Keratinocyte (primary cell): ENCODE results near the gene CARD9. TPM values are rescaled to one million over a fixed set of nuclear protein-coding genes. Genes with fewer than 3 reads are reported as not detected.

ENCODE experiments used
- DNase-seq: peaks from one replicate; pipeline ENCODE4 v3.0.0-alpha.2; 2011; ENCODE audit warnings: low read depth, missing footprints, low spot score
- FAIRE-seq: peaks from 2 replicates; lab custom pipeline; 2011; peaks lifted over from hg19 to GRCh38; lab: Jason Lieb, UNC
- H2AFZ ChIP-seq: 2 replicates; pipeline ENCODE4 v1.6.0; 2012; ENCODE audit warnings: low read length, control low read depth, inconsistent platforms; ENCODE audit not compliant: control insufficient read depth
- H3K27ac ChIP-seq: 2 replicates; pipeline ENCODE4 v1.5.1; 2011; ENCODE audit warnings: low read length; ENCODE audit not compliant: control insufficient read depth, insufficient read depth
- H3K27me3 ChIP-seq: 3 replicates; pipeline ENCODE4 v1.6.0; 2011; ENCODE audit warnings: low read length; ENCODE audit not compliant: control insufficient read depth, insufficient read depth; ENCODE audit errors: extremely low read depth
- H3K36me3 ChIP-seq, 2 experiments: 2 replicates in 1 of 2; 3 replicates in 1 of 2; pipeline ENCODE4 v1.5.1; 2011; ENCODE audit warnings: low read length in 2 of 2, mild to moderate bottlenecking in 1 of 2; ENCODE audit not compliant: control insufficient read depth in 2 of 2, insufficient read depth in 2 of 2; ENCODE audit errors: extremely low read depth in 1 of 2
- H3K4me1 ChIP-seq: 3 replicates; pipeline ENCODE4 v1.5.1; 2011; ENCODE audit warnings: low read length; ENCODE audit not compliant: control insufficient read depth, insufficient read depth; ENCODE audit errors: extremely low read depth
- H3K4me2 ChIP-seq: 3 replicates; pipeline ENCODE4 v1.6.0; 2011; ENCODE audit warnings: low read depth, low read length; ENCODE audit not compliant: control insufficient read depth, insufficient read depth; ENCODE audit errors: extremely low read depth
- H3K4me3 ChIP-seq, 3 experiments: fragments of 200-600 bp in 1 of 3; sonication (generic) in 1 of 3; 2 replicates in 2 of 3; 3 replicates in 1 of 3; pipeline ENCODE4 v1.5.1; 2011 to 2016; ENCODE audit warnings: low read length in 3 of 3, mild to moderate bottlenecking in 3 of 3, control low read depth in 2 of 3, inconsistent platforms in 1 of 3, low read depth in 1 of 3, mixed read lengths in 1 of 3, mixed run types in 1 of 3, moderate library complexity in 1 of 3; ENCODE audit not compliant: control insufficient read depth in 2 of 3, insufficient read depth in 2 of 3; ENCODE audit errors: extremely low read depth in 1 of 3
- H3K79me2 ChIP-seq: 2 replicates; pipeline ENCODE4 v1.6.0; 2012; ENCODE audit warnings: low read length; ENCODE audit not compliant: control insufficient read depth, insufficient read depth
- H3K9ac ChIP-seq: 3 replicates; pipeline ENCODE4 v1.6.0; 2011; ENCODE audit warnings: low read length; ENCODE audit not compliant: control insufficient read depth, insufficient read depth; ENCODE audit errors: extremely low read depth
- H3K9me1 ChIP-seq: 3 replicates; pipeline ENCODE4 v1.6.0; 2011; ENCODE audit warnings: low read length; ENCODE audit not compliant: control insufficient read depth, insufficient read depth; ENCODE audit errors: extremely low read depth
- H3K9me3 ChIP-seq: 2 replicates; pipeline ENCODE4 v1.5.1; 2012; ENCODE audit warnings: low read depth, low read length; ENCODE audit not compliant: control insufficient read depth
- H4K20me1 ChIP-seq: 3 replicates; pipeline ENCODE4 v1.6.0; 2011; ENCODE audit warnings: low read length; ENCODE audit not compliant: control insufficient read depth, insufficient read depth; ENCODE audit errors: extremely low read depth
- CTCF ChIP-seq, 3 experiments: IDR thresholded peaks in 1 of 3; conservative IDR thresholded peaks in 1 of 3; optimal IDR thresholded peaks in 1 of 3; 2 replicates in 2 of 3; 3 replicates in 1 of 3; pipeline versions ENCODE3 to v1.5.1; 2011; ENCODE audit warnings: low read length in 3 of 3, mild to moderate bottlenecking in 3 of 3, moderate library complexity in 2 of 3, control low read depth in 1 of 3, inconsistent platforms in 1 of 3; ENCODE audit not compliant: insufficient read depth in 2 of 3; ENCODE audit errors: extremely low read depth in 1 of 3
- EZH2 ChIP-seq: IDR thresholded peaks from one replicate; pipeline ENCODE4 v1.6.1; 2012; ENCODE audit warnings: inconsistent platforms, mild to moderate bottlenecking, low read length, moderate library complexity
- dilution Hi-C: fragments of 300-500 bp; cut with MboI; formaldehyde crosslinking; loops from one replicate; pipeline ENCODE4 v1.7.0; 2020; ENCODE audit warnings: low sequenced_read_pairs; ENCODE audit not compliant: extremely low pct_ligation_motif_present
- polyA plus RNA-seq, 5 experiments: library from polyadenylated mRNA; depleted of rRNA in 3 of 5; stranded (reverse) in 3 of 5; stranded (forward) in 1 of 5; unstranded in 1 of 5; fragments of >200 nt; gene quantifications; 1 replicate in 1 of 5; 2 replicates in 3 of 5; 3 replicates in 1 of 5; pipeline versions ENCODE4 v1.2.1 to v1.2.3, GENCODE V29; 2011 to 2012; ENCODE audit warnings: missing spikeins in 2 of 5, low read depth in 1 of 5, low replicate concordance in 1 of 5

Gene CARD9
- polyA plus RNA-seq, 1 donor (not counting 4 experiments of a cell fraction or from before 2014, with no cell fraction given), result 0.07 TPM

DNA sequence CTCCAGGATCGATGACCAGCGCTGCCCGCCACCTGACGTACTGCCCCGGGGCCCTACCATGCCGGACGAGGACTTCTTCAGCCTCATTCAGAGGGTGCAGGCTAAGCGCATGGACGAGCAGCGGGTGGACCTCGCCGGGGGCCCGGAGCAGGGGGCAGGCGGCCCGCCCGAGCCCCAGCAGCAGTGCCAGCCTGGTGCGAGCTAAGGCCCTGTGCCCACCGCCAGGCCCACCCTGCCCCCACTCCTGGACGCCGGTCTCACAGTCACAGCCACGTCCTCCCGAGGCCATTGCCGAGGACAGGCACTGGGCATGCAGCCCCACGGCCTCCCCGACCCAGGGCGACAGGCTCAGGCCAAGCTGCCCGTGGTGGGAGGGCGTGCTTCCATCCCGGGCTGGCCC is 15.5 kb downstream of the CARD9 start:
- DNase-seq, result no peak
- Histone ChIP-seq H3K9me1 (no peaks in the 10 kb centered on the region), H3K36me3 (peaks cover 0 to 3% of the 10 kb centered on the region in 2 experiments), H3K4me3 (no peak overlapping the region), H3K4me2 (no peak overlapping the region), H3K27ac (no peak overlapping the region), H3K79me2 (no peaks in the 10 kb centered on the region), H2AFZ (no peak overlapping the region), H3K27me3 (no peaks in the 10 kb centered on the region), H4K20me1 (no peaks in the 10 kb centered on the region), H3K9ac (no peak overlapping the region), H3K4me1 (peaks cover 8% of the 10 kb centered on the region), H3K9me3 (no peaks in the 10 kb centered on the region)
- no peak for FAIRE-seq
- dilution Hi-C loops, result no loop called here
- no peak for TF ChIP-seq EZH2
- TF ChIP-seq CTCF (optimal IDR thresholded peaks at IDR 0.05 in 1 of 3, IDR thresholded peaks at IDR 0.05 in 1 of 3, conservative IDR thresholded peaks at IDR 0.05 in 1 of 3; ENCODE audit: extremely low read depth in 1 of 3, insufficient read depth in 2 of 3, low read length in 3 of 3), result no peak

GRCh38 chr9:136357202-136357725 is 16.2 kb downstream of the CARD9 start:
- dilution Hi-C loops, result no loop called here
- Histone ChIP-seq H2AFZ (no peak overlapping the region), H3K36me3 (peaks cover 0 to 3% of the 10 kb centered on the region in 2 experiments), H3K4me3 (no peak overlapping the region), H3K27me3 (no peaks in the 10 kb centered on the region), H3K79me2 (no peaks in the 10 kb centered on the region), H3K4me2 (no peak overlapping the region), H3K9ac (no peak overlapping the region), H3K4me1 (peaks cover 3% of the 10 kb centered on the region), H3K9me1 (no peaks in the 10 kb centered on the region), H4K20me1 (no peaks in the 10 kb centered on the region), H3K9me3 (no peaks in the 10 kb centered on the region), H3K27ac (no peak overlapping the region)
- FAIRE-seq, result no peak
- TF ChIP-seq EZH2 (no peak), CTCF (optimal IDR thresholded peaks at IDR 0.05 in 1 of 3, IDR thresholded peaks at IDR 0.05 in 1 of 3, conservative IDR thresholded peaks at IDR 0.05 in 1 of 3; ENCODE audit: extremely low read depth in 1 of 3, insufficient read depth in 2 of 3, low read length in 3 of 3) (no peak)
- no peak for DNase-seq
